Measurements from ENCODE around the gene MGLL.

The MGLL gene

DNA sequence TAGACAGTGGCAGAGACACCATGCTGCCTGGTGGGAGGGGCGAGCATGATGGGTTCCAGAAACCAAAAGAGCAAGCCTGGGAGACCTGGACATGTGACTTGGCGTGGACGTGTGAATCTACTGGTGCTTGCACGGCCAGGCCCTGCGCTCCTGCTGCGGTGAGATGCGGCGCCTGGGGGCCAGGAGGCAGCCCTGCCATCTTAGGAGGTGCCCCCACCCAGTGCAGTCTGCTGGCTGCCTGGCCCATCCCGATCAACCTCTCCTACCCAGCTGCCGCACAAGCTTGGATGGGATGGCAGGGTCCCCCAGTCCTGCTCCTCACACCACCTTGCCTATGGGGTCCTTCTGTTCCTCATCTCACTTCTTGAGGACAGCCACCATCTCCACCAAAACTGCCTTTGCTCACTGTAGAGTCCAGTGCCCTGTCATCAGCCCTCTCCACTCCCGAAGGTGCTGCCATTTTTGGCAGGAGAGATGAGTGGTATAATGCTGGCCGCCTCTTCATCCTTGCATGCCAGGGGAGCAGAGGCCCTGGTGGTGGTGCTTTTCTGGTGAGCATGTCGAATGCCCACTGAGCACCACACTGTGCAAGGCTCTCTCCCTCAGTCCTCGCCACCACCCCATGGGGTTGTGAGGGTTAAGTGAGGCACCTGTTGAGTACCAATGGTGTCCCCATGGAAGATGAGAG, 152.6 kb downstream of the MGLL start:
- in situ Hi-C loops (cut with HindIII; ENCODE audit: low sequenced_read_pairs) = loop anchor here (25.0 kb wide), 1 partner anchor 293 kb away; no protein-coding TSS in a partner anchor

DNA sequence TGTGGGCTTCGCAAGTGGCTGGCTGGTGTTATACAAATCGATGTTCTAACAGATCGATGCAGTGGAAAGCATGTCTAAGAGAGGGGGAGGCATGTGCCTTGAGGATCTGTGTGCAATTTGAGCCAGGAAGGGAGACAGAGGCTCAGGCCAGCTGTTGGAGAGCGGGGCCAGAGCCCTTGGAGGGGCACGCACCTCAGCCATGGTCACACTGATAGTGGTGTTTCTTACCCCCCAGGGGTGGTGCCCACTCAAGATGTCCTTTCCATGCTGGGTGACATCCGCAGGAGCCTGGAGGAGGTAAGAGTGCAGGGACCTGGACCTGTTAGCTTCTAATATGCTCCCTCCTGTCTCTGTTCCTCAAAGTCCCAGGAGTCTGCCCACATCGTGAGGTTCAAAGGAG, 153.4 kb downstream of the MGLL start:
- in situ Hi-C loops (cut with HindIII; ENCODE audit: low sequenced_read_pairs) = loop anchor here (25.0 kb wide), 1 partner anchor 293 kb away; no protein-coding TSS in a partner anchor

DNA sequence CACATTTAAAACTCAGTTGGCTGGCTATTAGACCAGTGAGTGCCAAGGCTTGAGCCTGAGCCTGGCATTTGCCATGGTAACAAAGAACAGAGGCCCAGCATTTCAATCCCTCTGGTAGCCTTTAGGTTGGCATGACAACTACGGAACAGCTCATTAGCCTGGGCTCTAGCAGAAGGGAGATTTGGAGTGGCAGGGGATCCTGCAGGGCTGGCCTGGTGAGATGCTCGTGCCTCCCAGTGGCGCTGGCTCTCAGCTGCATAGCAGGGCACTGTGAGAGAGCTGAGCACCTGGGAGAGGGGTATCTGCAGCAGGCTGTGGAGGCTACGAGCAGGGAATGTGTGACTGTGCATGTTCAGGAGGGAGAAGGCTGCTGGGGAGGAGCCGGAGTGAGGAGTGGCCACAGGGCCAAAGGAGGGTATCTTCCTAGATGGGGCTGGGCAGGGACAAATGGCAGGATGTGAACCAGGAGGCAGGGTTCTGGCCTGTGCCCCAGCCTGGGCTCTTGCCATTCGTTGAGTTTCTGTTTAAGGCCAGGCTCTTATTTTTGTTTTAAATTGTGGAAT, 155.1 kb downstream of the MGLL start:
- in situ Hi-C loops (cut with HindIII; ENCODE audit: low sequenced_read_pairs) = loop anchor here (25.0 kb wide), 1 partner anchor 295 kb away; no protein-coding TSS in a partner anchor

DNA sequence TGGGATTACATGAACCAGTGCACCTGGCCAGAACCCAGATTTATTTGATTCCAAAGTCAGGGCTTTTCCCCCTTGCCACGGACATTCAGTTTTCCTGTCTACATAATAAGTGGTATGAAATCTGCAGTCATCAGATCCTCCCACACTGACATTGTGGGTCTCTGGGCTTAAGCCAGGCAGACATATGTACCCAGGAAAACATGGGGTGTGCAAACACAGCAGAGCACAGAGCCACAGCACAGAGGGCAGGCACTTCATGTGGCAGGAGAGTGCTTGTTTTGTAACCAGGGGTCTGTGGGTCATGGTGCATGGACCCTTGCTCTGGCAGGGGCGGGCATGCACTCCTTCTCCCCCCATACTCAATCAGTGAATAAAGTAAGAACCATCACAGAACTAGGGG, 155.6 kb downstream of the MGLL start:
- in situ Hi-C loops (cut with HindIII; ENCODE audit: low sequenced_read_pairs) = loop anchor here (25.0 kb wide), 1 partner anchor 296 kb away; no protein-coding TSS in a partner anchor

DNA sequence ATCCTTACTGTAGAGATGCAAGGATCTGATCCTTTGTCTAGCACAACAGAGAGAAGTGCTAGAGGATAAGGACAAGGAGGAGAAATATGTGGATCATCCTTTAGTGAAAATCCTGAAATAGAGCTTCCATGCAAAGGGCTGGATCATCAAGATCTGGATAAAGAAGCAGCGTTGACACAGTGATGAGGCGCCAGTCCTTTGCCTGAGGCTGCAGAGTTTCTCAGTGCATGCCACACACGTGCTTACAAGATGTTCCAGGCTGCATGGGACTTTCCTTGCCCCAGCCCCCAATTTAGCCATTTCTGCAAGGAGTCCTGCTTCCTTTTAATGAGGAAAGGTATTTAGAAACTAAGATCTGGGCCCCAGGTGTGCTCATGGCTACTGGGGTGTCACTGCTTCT, 156.7 kb downstream of the MGLL start:
- in situ Hi-C loops (cut with HindIII; ENCODE audit: low sequenced_read_pairs) = loop anchor here (25.0 kb wide), 1 partner anchor 297 kb away; no protein-coding TSS in a partner anchor

DNA sequence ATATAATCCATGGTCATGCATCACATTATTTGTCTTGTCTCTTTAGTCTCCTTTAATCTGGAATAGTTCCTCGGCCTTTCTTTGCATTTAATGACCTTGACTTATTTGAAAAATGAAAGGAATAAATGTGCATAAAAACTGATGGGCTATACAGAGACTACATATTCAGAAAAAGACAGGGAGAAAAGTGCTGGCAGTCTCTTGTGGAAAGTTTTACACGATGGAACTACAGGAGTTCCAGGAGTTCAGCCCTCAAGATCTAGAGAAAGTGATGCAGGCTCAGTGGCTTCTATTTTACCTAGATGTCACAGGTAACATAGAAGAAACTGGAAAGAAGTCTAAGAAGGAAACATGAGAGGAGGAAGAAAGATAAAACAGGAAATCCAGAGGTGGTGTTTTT, 157.2 kb downstream of the MGLL start:
- in situ Hi-C loops (cut with HindIII; ENCODE audit: low sequenced_read_pairs) = loop anchor here (25.0 kb wide), 1 partner anchor 297 kb away; no protein-coding TSS in a partner anchor

DNA sequence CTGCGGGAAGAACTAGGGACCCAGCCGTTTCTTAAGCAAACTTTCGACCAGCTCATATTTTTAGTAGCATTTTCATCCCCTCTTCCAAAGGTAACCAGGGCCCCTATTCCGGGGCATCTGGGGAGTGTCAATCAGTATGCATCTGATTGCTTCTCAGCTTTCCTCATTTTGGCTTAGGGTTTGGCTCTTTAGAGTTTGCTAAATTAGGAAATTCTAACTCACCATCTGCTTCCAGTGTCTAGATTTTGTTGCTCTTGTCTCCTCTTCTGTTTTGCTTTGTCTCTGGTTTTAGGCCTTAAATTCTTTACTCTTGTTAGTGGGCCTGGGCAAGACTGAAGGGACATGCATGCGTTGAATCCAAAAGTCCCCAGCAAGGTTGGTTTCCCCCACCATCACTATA, 159.2 kb downstream of the MGLL start:
- in situ Hi-C loops (cut with HindIII; ENCODE audit: low sequenced_read_pairs) = loop anchor here (25.0 kb wide), 1 partner anchor 299 kb away; no protein-coding TSS in a partner anchor

DNA sequence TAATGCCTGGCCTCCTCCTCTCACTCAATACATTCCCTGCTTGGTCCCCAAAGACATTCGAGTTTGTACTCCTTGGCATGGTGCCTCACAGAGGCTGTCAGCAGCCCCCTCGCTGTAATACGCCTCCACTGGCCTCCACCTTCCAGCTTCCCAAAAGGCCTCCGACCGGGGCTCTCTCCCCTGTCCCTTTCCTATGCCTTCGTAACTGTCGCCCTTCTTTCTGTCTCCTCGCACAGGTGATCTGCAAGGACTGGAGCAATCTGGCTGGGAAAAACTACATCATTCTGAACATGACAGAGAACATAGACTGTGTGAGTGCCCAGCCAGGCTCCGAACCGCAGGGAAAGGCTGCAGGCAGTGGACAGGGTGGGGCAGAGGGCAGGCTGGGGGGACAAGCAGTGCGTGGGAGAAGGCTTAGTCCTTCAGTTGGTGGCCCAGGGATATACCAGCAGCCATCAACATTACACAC, 160.3 kb downstream of the MGLL start:
- in situ Hi-C loops (cut with HindIII; ENCODE audit: low sequenced_read_pairs) = loop anchor here (25.0 kb wide), 1 partner anchor 300 kb away; no protein-coding TSS in a partner anchor

DNA sequence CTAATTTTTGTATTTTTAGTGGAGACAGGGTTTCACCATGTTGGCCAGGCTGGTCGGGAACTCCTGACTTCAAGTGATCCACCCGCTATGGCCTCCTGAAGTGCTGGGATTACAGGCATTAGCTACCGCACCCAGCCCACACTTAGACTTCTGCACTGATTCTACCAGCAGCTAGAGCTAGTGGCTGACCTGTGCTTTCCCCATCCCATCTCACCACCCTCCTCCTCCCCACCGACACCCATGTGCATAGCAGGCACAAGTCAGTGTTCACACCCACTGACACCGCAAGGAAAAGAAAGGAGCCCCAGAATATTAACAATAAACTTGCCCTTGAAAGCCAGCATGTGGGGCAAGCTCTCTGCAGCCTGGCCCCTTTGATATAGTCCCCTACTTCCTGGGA, 160.7 kb downstream of the MGLL start:
- in situ Hi-C loops (cut with HindIII; ENCODE audit: low sequenced_read_pairs) = loop anchor here (25.0 kb wide), 1 partner anchor 301 kb away; no protein-coding TSS in a partner anchor

DNA sequence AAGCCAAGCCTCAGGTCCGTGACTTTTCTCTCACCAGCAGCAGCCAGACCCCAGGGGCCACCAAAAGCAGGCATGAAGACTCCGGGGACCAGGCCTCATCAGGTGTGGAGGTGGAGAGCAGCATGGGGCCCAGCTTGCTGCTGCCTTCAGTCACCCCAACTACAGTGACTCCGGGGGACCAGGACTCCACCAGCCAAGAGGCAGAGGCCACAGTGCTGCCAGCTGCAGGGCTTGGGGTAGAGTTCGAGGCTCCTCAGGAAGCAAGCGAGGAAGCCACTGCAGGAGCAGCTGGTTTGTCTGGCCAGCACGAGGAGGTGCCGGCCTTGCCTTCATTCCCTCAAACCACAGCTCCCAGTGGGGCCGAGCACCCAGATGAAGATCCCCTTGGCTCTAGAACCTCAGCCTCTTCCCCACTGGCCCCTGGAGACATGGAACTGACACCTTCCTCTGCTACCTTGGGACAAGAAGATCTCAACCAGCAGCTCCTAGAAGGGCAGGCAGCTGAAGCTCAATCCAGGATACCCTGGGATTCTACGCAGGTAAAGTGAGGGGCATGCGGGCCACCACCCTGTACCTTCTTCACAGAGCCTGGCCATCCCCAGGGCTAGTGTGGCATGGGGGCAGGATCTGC, 161.6 kb downstream of the MGLL start:
- in situ Hi-C loops (cut with HindIII; ENCODE audit: low sequenced_read_pairs) = loop anchor here (25.0 kb wide), 1 partner anchor 302 kb away; no protein-coding TSS in a partner anchor

DNA sequence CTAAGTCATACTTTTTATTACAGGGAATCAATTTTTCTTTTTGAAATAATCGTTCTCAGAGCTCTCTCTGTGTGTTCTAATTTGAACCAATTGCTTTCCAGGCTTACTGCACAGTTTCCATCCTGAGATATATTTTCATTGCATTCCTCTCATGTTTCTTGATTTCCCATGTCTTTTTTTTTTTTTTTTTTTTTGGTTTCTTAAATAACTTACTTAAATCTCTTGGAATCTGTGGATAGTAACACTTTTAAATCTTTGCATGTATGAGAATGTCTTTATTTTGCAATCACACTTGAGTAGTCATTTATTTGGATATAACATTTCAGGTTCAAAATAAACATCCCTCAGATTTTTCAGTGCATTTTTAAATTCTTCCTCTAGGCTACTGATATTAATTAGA, 164.1 kb downstream of the MGLL start:
- in situ Hi-C loops (cut with HindIII; ENCODE audit: low sequenced_read_pairs) = loop anchor here (5.0 to 25.0 kb wide), 2 partner anchors 184 to 304 kb away; no protein-coding TSS in a partner anchor

DNA sequence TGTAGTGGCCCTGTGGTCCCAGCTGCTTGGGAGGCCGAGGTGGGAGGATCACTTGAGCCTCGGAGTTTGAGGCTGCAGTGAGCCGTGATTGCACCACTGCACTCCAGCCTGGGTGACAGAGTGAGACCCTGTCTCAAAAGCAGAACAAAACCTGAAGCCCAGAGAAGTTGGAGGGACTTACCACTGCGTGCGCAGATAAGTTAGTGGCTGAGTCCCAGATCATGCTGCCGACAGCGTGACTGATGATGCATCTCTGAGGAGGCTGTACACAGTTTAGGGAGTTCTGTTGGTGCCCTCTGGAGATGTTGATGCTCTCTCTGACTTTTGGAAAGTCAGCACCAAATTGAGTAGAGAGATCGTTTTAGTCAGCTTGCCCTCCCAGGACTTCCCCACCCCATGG, 165.4 kb downstream of the MGLL start:
- in situ Hi-C loops (cut with HindIII; ENCODE audit: low sequenced_read_pairs) = loop anchor here (5.0 to 25.0 kb wide), 2 partner anchors 185 to 305 kb away; no protein-coding TSS in a partner anchor

DNA sequence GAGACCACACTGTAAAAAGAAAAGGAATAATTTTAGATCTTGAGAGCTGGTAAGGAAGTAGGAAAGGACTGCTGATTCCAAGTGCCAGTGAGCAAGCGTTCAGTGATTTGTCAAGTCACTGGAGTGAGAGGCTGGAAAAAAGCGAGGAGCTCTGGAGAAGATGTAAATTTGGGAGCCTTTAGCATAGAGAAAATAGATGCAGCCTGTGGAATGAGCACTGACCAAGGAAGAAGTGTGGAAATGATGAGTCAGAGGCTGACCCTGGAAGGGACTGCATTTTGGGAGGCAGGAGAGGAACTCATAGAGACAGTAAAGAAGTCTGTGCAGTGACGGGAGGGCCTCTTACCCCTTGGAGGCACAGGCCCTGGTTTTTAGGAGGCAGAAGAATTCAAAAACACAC, 166.7 kb downstream of the MGLL start:
- in situ Hi-C loops (cut with HindIII; ENCODE audit: low sequenced_read_pairs) = loop anchor here (5.0 to 25.0 kb wide), 2 partner anchors 187 to 307 kb away; no protein-coding TSS in a partner anchor

DNA sequence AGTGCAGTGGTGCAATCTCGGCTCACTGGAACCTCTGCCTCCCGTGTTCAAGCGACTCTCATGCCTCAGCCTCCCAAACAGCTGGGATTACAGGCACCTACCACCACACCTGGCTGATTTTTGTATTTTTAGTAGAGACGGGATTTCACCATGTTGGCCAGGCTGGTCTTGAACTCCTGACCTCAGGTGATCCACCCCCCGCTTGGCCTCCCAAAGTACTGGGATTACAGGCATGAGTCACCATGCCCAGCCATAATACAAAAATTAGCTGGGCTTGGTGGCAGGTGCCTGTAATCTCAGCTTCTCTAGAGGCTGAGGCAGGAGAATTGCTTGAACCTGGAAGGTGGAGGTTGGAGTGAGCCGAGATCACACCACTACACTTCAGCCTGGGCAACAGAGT, 167.3 kb downstream of the MGLL start:
- in situ Hi-C loops (cut with HindIII; ENCODE audit: low sequenced_read_pairs) = loop anchor here (5.0 to 25.0 kb wide), 2 partner anchors 187 to 307 kb away; no protein-coding TSS in a partner anchor

DNA sequence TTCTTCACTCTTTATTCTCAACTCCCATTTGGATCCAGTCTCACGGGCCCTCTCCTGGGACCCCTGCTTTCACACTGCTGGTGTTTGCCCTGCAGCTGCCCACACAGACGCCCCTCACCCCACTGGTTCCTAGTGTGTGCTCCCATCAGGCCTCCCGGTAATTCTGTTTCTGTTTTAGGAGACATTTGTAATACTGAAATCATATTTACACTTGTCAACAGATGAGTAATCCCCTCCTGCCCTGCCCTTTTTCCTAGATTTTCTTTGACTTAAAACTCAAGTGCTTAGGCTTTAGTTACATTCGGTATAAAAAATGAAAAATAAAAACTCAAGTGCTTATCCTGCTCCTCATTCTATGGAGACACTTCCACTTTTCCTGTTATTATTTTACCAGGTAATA, 167.9 kb downstream of the MGLL start:
- in situ Hi-C loops (cut with HindIII; ENCODE audit: low sequenced_read_pairs) = loop anchor here (25.0 kb wide), 1 partner anchor 308 kb away; no protein-coding TSS in a partner anchor

DNA sequence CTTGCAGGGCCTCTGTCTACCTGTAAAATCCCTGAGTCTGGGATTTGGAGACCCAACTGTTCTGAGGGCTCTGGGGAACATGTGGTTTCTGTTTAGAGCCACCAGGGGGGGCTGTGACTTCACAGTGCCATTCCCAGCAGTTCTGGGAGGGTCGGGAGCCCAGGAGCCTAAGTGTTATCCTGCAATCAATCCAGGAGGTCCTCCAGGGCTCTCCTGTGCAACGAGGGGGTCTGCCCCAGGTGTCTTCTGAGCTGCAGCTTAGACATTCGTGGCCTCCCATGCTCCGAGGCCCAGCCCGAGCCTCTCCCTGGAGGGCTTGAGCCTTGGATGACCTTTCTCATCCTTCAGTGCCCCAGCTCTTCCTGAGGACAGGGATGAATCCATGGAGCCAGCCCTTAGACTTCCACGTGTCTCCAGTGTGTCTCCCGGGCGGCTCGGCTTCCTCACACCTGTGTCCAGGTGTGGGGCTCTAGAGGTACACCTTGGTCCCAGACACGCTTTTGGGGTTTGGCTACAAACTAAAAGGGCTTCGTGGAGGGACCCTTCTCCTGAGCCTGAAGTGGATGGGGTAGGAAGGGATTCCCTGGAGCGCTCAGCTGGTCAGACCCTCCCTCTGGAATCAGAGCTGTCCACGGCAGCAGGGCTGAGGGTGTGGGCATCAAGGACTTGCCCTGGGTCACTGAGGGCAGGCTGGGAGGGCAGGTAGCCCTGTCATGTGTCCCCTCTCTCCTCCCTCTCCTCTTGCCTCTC, 169.9 kb downstream of the MGLL start:
- in situ Hi-C loops (cut with HindIII; ENCODE audit: low sequenced_read_pairs) = loop anchor here (25.0 kb wide), 1 partner anchor 310 kb away; no protein-coding TSS in a partner anchor

DNA sequence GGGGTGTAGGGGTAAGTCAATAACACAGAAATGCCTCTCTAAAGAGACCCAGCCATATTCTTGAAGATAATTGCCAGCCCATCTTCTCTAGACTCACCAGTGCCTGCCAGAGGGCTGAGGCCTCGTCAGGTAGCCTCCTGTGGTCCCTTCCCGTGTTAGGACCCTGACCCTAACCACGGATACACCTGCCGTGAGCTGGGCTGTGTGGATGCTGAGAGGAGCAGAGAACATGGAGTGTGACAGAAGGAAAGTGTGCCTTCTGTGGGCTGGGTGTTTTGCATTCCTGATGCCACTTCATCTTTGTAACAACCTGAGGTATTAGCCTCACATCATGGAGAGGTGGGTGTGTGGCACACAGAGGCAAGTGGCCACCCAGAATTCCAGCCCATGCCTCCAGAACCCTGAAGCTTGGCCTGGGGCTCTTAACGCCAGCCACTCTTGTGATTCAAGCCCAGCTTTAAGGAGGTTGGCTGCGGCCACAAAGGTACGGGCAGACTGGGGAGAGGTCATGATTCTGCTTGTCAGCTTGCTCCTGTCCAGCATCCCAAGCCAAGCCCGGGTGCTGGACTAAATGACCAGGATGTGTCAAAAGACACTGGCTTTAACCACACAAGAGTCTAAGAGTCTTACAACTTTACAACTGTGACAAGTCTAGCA, 170.7 kb downstream of the MGLL start:
- in situ Hi-C loops (cut with HindIII; ENCODE audit: low sequenced_read_pairs) = loop anchor here (25.0 kb wide), 1 partner anchor 311 kb away; no protein-coding TSS in a partner anchor

DNA sequence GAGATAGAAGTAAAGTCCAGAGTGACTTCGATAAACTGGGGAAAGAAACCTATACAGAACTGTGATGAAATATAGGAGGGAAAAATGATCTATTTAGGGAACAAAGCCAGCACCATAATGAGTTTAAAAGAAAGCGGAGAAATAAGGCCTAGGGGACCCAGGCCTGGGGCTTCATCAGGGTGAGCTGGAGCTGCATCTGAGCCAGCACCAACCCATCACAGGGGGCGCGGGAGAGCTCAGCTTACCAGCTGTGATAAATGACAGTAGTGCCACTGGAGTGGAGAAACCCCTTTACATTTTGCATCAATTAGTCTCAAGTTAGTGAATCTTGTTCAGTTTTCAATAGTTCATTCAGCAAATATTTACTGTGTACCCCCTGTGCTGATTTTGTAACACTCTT, 172.1 kb downstream of the MGLL start:
- in situ Hi-C loops (cut with HindIII; ENCODE audit: low sequenced_read_pairs) = loop anchor here (25.0 kb wide), 1 partner anchor 312 kb away; no protein-coding TSS in a partner anchor

DNA sequence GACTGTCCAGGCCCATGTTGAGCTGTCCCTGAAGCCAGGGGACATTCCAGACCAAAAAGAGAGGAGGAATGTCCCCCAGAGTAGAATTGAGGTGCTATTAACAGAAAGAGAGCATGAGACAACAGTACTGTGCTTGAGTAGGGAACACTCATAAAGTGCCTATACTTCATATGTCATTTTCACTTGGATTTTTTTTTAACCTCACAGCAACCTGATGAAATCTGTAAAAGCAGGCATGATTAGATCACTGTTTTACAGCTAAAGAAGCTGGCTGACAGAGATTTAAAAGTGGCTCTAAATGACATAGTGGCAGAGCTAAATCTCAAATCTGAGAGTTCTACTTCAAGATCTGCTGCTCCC, 174.5 kb downstream of the MGLL start:
- in situ Hi-C loops (cut with HindIII; ENCODE audit: low sequenced_read_pairs) = loop anchor here (5.0 kb wide), 1 partner anchor 101 kb away; no protein-coding TSS in a partner anchor

Data from endothelial cell of hepatic sinusoid (primary cell).